ENCODE data around the gene LIMA1. TPM values are rescaled to one million over a fixed set of nuclear protein-coding genes. Genes with fewer than 3 reads are reported as not detected.

The LIMA1 gene
- total and polyA plus RNA-seq, 4 donors: 35.9 to 177 (median 140) TPM

GRCh38 chr12:50187084-50187900 is 96.0 kb downstream of the LIMA1 start:
- H3K27me3 ChIP-seq (ENCODE audit: control insufficient read depth in 1 of 2, insufficient read depth in 2 of 2, low read length in 1 of 2): no peaks in the 10 kb centered on the region
- H3K9me3 ChIP-seq (ENCODE audit: control insufficient read depth, low read length): no peaks in the 10 kb centered on the region
- H3K36me3 ChIP-seq (ENCODE audit: control insufficient read depth in 1 of 2, insufficient read depth in 2 of 2, low read length in 1 of 2): peaks cover 0 to 4% of the 10 kb centered on the region in 2 donors
- H3K4me1 ChIP-seq (ENCODE audit: control insufficient read depth in 1 of 2, insufficient read depth in 2 of 2, low read length in 2 of 2): peaks cover 5 to 8% of the 10 kb centered on the region in 2 donors
- peak; percentile 47 for ATAC-seq (ENCODE audit: low FRiP score)
- no peak overlapping the region for H3K4me3 ChIP-seq (ENCODE audit: low read length in 2 of 2)
- WGBS, 2 donors: 9 to 11% methylated on average over 7 of the region's 7 CpGs
- intact Hi-C loops (cut with DNase I): loop anchor here in 1 of 2 donors (5.0 to 10.0 kb wide), 2 partner anchors 35 to 128 kb away; no protein-coding TSS in a partner anchor
- no peak for DNase-seq
- H3K27ac ChIP-seq (ENCODE audit: low read depth in 1 of 2, low read length in 2 of 2): peak overlapping the region; percentile 58 to 90

- no peak overlapping the region for H3K4me3 ChIP-seq (ENCODE audit: low read length in 2 of 2)
- ATAC-seq (ENCODE audit: low FRiP score) (no peak), DNase-seq (no peak)
- peak overlapping the region in 1 of 2 donors; percentile 66 for H3K27ac ChIP-seq (ENCODE audit: low read depth in 1 of 2, low read length in 2 of 2)
- intact Hi-C loops (cut with DNase I): loop anchor here in 1 of 2 donors (5.0 to 10.0 kb wide), 2 partner anchors 36 to 128 kb away; no protein-coding TSS in a partner anchor
- H3K4me1 ChIP-seq (ENCODE audit: control insufficient read depth in 1 of 2, insufficient read depth in 2 of 2, low read length in 2 of 2): peaks cover 5 to 8% of the 10 kb centered on the region in 2 donors
- WGBS, 2 donors: 6 to 17% methylated on average over 1 of the region's 1 CpG
- no peaks in the 10 kb centered on the region for H3K27me3 ChIP-seq (ENCODE audit: control insufficient read depth in 1 of 2, insufficient read depth in 2 of 2, low read length in 1 of 2)
- no peaks in the 10 kb centered on the region for H3K9me3 ChIP-seq (ENCODE audit: control insufficient read depth, low read length)
- peaks cover 2 to 3% of the 10 kb centered on the region in 2 donors for H3K36me3 ChIP-seq (ENCODE audit: control insufficient read depth in 1 of 2, insufficient read depth in 2 of 2, low read length in 1 of 2)
Measured at GRCh38 chr12:50186681-50187080, 96.6 kb downstream of the LIMA1 start.

- H3K4me1 ChIP-seq (ENCODE audit: control insufficient read depth in 1 of 2, insufficient read depth in 2 of 2, low read length in 2 of 2): peaks cover 5 to 8% of the 10 kb centered on the region in 2 donors
- intact Hi-C loops (cut with DNase I): loop anchor here in 1 of 2 donors (5.0 to 10.0 kb wide), 2 partner anchors 36 to 129 kb away; no protein-coding TSS in a partner anchor
Measured at GRCh38 chr12:50185970-50186663, 97.2 kb downstream of the LIMA1 start.

GRCh38 chr12:50185301-50185895 is 97.9 kb downstream of the LIMA1 start:
- WGBS, 2 donors: 0 to 3% methylated on average over 4 of the region's 4 CpGs
- Histone ChIP-seq H3K36me3 (ENCODE audit: control insufficient read depth in 1 of 2, insufficient read depth in 2 of 2, low read length in 1 of 2) (peaks cover 2 to 3% of the 10 kb centered on the region in 2 donors), H3K9me3 (ENCODE audit: control insufficient read depth, low read length) (no peaks in the 10 kb centered on the region), H3K4me3 (ENCODE audit: low read length in 2 of 2) (no peak overlapping the region), H3K4me1 (ENCODE audit: control insufficient read depth in 1 of 2, insufficient read depth in 2 of 2, low read length in 2 of 2) (peaks cover 5 to 8% of the 10 kb centered on the region in 2 donors), H3K27me3 (ENCODE audit: control insufficient read depth in 1 of 2, insufficient read depth in 2 of 2, low read length in 1 of 2) (no peaks in the 10 kb centered on the region), H3K27ac (ENCODE audit: low read depth in 1 of 2, low read length in 2 of 2) (peak overlapping the region; percentile 18 to 71)
- DNase-seq: no peak
- ATAC-seq (ENCODE audit: low FRiP score): no peak
- intact Hi-C loops (cut with DNase I): loop anchor here in 1 of 2 donors (5.0 to 10.0 kb wide), 2 partner anchors 37 to 129 kb away; no protein-coding TSS in a partner anchor

More at GRCh38 chr12:50185970-50186663, 97.2 kb downstream of the LIMA1 start:
- no peaks in the 10 kb centered on the region for H3K27me3 ChIP-seq (ENCODE audit: control insufficient read depth in 1 of 2, insufficient read depth in 2 of 2, low read length in 1 of 2)
- H3K36me3 ChIP-seq (ENCODE audit: control insufficient read depth in 1 of 2, insufficient read depth in 2 of 2, low read length in 1 of 2): peaks cover 2 to 3% of the 10 kb centered on the region in 2 donors
- WGBS, 2 donors: 22 to 24% methylated on average over 6 of the region's 6 CpGs
- H3K27ac ChIP-seq (ENCODE audit: low read depth in 1 of 2, low read length in 2 of 2): peak overlapping the region; percentile 18 to 76
- no peak overlapping the region for H3K4me3 ChIP-seq (ENCODE audit: low read length in 2 of 2)
- no peaks in the 10 kb centered on the region for H3K9me3 ChIP-seq (ENCODE audit: control insufficient read depth, low read length)
- DNase-seq (no peak), ATAC-seq (ENCODE audit: low FRiP score) (no peak)

GRCh38 chr12:50184261-50184660 is 99.1 kb downstream of the LIMA1 start:
- Histone ChIP-seq H3K4me1 (ENCODE audit: control insufficient read depth in 1 of 2, insufficient read depth in 2 of 2, low read length in 2 of 2) (peaks cover 5 to 8% of the 10 kb centered on the region in 2 donors), H3K36me3 (ENCODE audit: control insufficient read depth in 1 of 2, insufficient read depth in 2 of 2, low read length in 1 of 2) (peaks cover 2 to 3% of the 10 kb centered on the region in 2 donors), H3K4me3 (ENCODE audit: low read length in 2 of 2) (no peak overlapping the region), H3K27ac (ENCODE audit: low read depth in 1 of 2, low read length in 2 of 2) (peak overlapping the region in 1 of 2 donors; percentile 61), H3K9me3 (ENCODE audit: control insufficient read depth, low read length) (no peaks in the 10 kb centered on the region), H3K27me3 (ENCODE audit: control insufficient read depth in 1 of 2, insufficient read depth in 2 of 2, low read length in 1 of 2) (no peaks in the 10 kb centered on the region)
- WGBS, 2 donors: 92% methylated on average over 5 of the region's 5 CpGs
- ATAC-seq (ENCODE audit: low FRiP score) (no peak), DNase-seq (no peak)
- intact Hi-C loops (cut with DNase I): loop anchor here in 1 of 2 donors (10.0 kb wide), 1 partner anchor 131 kb away; no protein-coding TSS in a partner anchor

- intact Hi-C loops (cut with DNase I): loop anchor here in 1 of 2 donors (10.0 kb wide), 1 partner anchor 132 kb away; no protein-coding TSS in a partner anchor
- Histone ChIP-seq H3K9me3 (ENCODE audit: control insufficient read depth, low read length) (no peaks in the 10 kb centered on the region), H3K36me3 (ENCODE audit: control insufficient read depth in 1 of 2, insufficient read depth in 2 of 2, low read length in 1 of 2) (peaks cover 3 to 4% of the 10 kb centered on the region in 2 donors), H3K4me3 (ENCODE audit: low read length in 2 of 2) (no peak overlapping the region), H3K4me1 (ENCODE audit: control insufficient read depth in 1 of 2, insufficient read depth in 2 of 2, low read length in 2 of 2) (no peaks in the 10 kb centered on the region), H3K27me3 (ENCODE audit: control insufficient read depth in 1 of 2, insufficient read depth in 2 of 2, low read length in 1 of 2) (no peaks in the 10 kb centered on the region), H3K27ac (ENCODE audit: low read depth in 1 of 2, low read length in 2 of 2) (no peak overlapping the region)
- DNase-seq (no peak), ATAC-seq (ENCODE audit: low FRiP score) (no peak)
Measured at GRCh38 chr12:50182461-50182860, 100.9 kb downstream of the LIMA1 start.

- ATAC-seq (ENCODE audit: low FRiP score) (no peak), DNase-seq (no peak)
- intact Hi-C loops (cut with DNase I): loop anchor here in 1 of 2 donors (10.0 kb wide), 1 partner anchor 133 kb away; no protein-coding TSS in a partner anchor
- no peaks in the 10 kb centered on the region for H3K9me3 ChIP-seq (ENCODE audit: control insufficient read depth, low read length)
- H3K27me3 ChIP-seq (ENCODE audit: control insufficient read depth in 1 of 2, insufficient read depth in 2 of 2, low read length in 1 of 2): no peaks in the 10 kb centered on the region
- H3K4me1 ChIP-seq (ENCODE audit: control insufficient read depth in 1 of 2, insufficient read depth in 2 of 2, low read length in 2 of 2): no peaks in the 10 kb centered on the region
- peaks cover 9 to 10% of the 10 kb centered on the region in 2 donors for H3K36me3 ChIP-seq (ENCODE audit: control insufficient read depth in 1 of 2, insufficient read depth in 2 of 2, low read length in 1 of 2)
- no peak overlapping the region for H3K27ac ChIP-seq (ENCODE audit: low read depth in 1 of 2, low read length in 2 of 2)
- H3K4me3 ChIP-seq (ENCODE audit: low read length in 2 of 2): no peak overlapping the region
- WGBS, 2 donors: 87 to 88% methylated on average over 4 of the region's 4 CpGs
Measured at GRCh38 chr12:50181691-50182090, 101.6 kb downstream of the LIMA1 start.

GRCh38 chr12:50175716-50176026 is 107.6 kb downstream of the LIMA1 start:
- H3K27ac ChIP-seq (ENCODE audit: low read depth in 1 of 2, low read length in 2 of 2): no peak overlapping the region
- H3K4me1 ChIP-seq (ENCODE audit: control insufficient read depth in 1 of 2, insufficient read depth in 2 of 2, low read length in 2 of 2): no peaks in the 10 kb centered on the region
- ATAC-seq (ENCODE audit: low FRiP score) (no peak), DNase-seq (no peak)
- intact Hi-C loops (cut with DNase I): loop anchor here (2.0 to 10.0 kb wide), 3 partner anchors 98 to 211 kb away; partner anchors contain the start of gene AQP5 (in 1 of the 2)
- no peak overlapping the region for H3K4me3 ChIP-seq (ENCODE audit: low read length in 2 of 2)
- WGBS, 2 donors: 9 to 13% methylated on average over 1 of the region's 1 CpG
- no peaks in the 10 kb centered on the region for H3K9me3 ChIP-seq (ENCODE audit: control insufficient read depth, low read length)
- H3K36me3 ChIP-seq (ENCODE audit: control insufficient read depth in 1 of 2, insufficient read depth in 2 of 2, low read length in 1 of 2): peaks cover 5 to 11% of the 10 kb centered on the region in 2 donors
- no peaks in the 10 kb centered on the region for H3K27me3 ChIP-seq (ENCODE audit: control insufficient read depth in 1 of 2, insufficient read depth in 2 of 2, low read length in 1 of 2)
